ENCODE data around the gene ZNF841.
"Not testable (repeated sequence)": the region's sequence is repeated elsewhere in the genome, so short reads cannot be mapped to it uniquely, and the experiment has no call there.

Gene ZNF841

GRCh38 chr19:52066258-52066863, 29.2 kb downstream of the ZNF841 start:
- DNase-seq = no peak

- no peak for DNase-seq
These were observed 30.2 kb downstream of the ZNF841 start for GRCh38 chr19:52065399-52065798.

- not testable (repeated sequence) for DNase-seq
These were observed 39.1 kb downstream of the ZNF841 start for GRCh38 chr19:52056480-52056879.

GRCh38 chr19:52051736-52052135, 43.8 kb downstream of the ZNF841 start:
- not testable (repeated sequence) for DNase-seq

GRCh38 chr19:52048555-52049501, 46.7 kb downstream of the ZNF841 start, which contains the start of gene ZNF432:
Gene ZNF432, minus strand, starts transcription at chr19:52048838. Its CDS starts 1,970 bp downstream, at chr19:52046868.
- peak; percentile 71 for DNase-seq

- DNase-seq = no peak
These were observed 56.4 kb downstream of the ZNF841 start for GRCh38 chr19:52039169-52039568.

GRCh38 chr19:52034051-52034728, 61.4 kb downstream of the ZNF841 start:
- DNase-seq = no peak

GRCh38 chr19:52028780-52029123, 66.8 kb downstream of the ZNF841 start:
- DNase-seq = no peak

GRCh38 chr19:52028027-52028779, 67.4 kb downstream of the ZNF841 start, which contains the start of gene ZNF614:
Gene ZNF614, minus strand, starts transcription at chr19:52028379. Its CDS starts 2,634 bp downstream, at chr19:52025745.
- DNase-seq = peak; percentile 70

GRCh38 chr19:52026255-52026990, 69.1 kb downstream of the ZNF841 start:
- DNase-seq = not testable (repeated sequence)

GRCh38 chr19:52024478-52024877, 71.1 kb downstream of the ZNF841 start:
- not testable (repeated sequence) for DNase-seq

- no peak for DNase-seq
These were observed 73.4 kb downstream of the ZNF841 start for GRCh38 chr19:52022193-52022592.

GRCh38 chr19:52020506-52020905, 75.1 kb downstream of the ZNF841 start:
- DNase-seq = no peak

All from T-helper 9 cell (primary cell).